HG03280 (cell line): ENCODE measurements around the gene PSMC5.
A peak's percentile ranks its signal among the peaks of the same experiment; 100 is the strongest.
"Not testable (repeated sequence)": the region's sequence is repeated elsewhere in the genome, so short reads cannot be mapped to it uniquely, and the experiment has no call there.

Experiments
- ATAC-seq: cut with Tn5 transposase; IDR thresholded peaks from one replicate; pipeline ENCODE4 v1.9.1; 2021; ENCODE audit warnings: mild to moderate bottlenecking, moderate library complexity; ENCODE audit not compliant: unreplicated experiment

The PSMC5 gene

GRCh38 chr17:63838631-63839171 lies 11.5 kb downstream of the PSMC5 start:
- ATAC-seq = no peak

- ATAC-seq = no peak
Observed at GRCh38 chr17:63840591-63841349, 13.5 kb downstream of the PSMC5 start.

- no peak for ATAC-seq
Observed at GRCh38 chr17:63841350-63842172, 14.3 kb downstream of the PSMC5 start.

DNA sequence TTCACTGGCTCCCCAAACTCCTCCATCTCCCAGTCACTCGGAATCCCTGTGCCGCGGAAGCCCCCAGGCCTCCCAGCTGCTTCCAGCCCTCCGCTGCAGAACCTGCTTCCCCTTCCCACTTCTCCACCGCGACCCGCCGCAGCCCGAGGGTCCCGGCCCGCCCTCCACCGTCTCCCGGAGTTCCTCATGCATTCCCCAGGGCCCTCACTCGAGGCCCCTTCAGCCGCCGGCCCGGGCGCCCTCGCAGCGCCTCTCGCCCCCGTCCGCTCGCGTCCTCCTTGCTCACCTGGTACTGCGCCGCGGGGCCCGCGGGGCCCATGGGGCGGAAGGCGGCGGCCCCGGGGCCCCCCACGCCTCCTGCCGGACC lies 14.9 kb downstream of the PSMC5 start:
- ATAC-seq = peak; percentile 33

DNA sequence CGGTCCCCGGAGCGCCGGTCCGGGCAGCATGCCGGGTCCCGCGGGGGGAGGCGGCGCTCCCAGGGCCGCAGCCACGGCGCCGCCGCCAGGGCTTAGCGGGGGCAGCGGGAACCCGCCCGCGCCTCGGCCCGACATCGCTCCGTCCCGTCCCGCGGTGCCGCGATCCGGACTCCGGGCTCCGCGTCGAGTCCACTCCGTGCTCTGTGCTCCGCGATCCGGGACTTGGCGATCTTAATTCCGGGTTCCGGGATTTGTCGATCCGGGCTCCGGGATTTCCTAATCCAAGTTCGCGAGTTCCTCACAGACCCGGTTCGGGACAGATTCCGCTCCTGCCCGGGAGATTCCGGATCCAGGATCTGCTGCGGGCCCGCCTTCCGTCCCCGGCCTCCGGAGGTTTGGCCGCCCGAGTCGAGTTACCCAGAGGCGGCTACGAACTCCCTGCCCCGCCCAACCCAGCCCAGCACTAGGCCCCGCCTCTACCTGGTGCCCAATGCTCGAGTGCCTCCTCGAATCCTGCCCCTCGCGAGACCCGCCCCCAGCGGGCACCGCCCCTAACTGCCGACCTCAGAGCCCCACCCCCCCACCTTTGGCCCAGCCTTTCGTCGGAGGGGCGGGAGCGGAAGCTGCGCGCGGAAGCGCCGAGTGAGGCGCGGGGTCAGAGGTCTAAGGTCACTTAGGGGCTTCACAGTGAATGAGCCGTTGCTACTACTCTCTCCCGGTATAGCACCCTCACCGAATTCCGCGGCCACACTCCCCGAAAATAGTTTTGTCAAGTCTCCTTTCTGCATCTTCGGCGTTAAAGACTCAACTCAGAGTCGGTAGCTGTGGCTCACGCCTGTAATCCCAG lies 15.5 kb downstream of the PSMC5 start, which contains the start of gene SMARCD2:
Gene SMARCD2 (minus strand): TSS at position 146 of the 847 bp plus-strand sequence. CDS start 11 bp downstream, at position 135.
- peak; percentile 78 for ATAC-seq

GRCh38 chr17:63843387-63843888 lies 16.2 kb downstream of the PSMC5 start:
- not testable (repeated sequence) for ATAC-seq

GRCh38 chr17:63843910-63844677 lies 16.9 kb downstream of the PSMC5 start:
- no peak for ATAC-seq

GRCh38 chr17:63845509-63845908 lies 18.3 kb downstream of the PSMC5 start:
- ATAC-seq = no peak

DNA sequence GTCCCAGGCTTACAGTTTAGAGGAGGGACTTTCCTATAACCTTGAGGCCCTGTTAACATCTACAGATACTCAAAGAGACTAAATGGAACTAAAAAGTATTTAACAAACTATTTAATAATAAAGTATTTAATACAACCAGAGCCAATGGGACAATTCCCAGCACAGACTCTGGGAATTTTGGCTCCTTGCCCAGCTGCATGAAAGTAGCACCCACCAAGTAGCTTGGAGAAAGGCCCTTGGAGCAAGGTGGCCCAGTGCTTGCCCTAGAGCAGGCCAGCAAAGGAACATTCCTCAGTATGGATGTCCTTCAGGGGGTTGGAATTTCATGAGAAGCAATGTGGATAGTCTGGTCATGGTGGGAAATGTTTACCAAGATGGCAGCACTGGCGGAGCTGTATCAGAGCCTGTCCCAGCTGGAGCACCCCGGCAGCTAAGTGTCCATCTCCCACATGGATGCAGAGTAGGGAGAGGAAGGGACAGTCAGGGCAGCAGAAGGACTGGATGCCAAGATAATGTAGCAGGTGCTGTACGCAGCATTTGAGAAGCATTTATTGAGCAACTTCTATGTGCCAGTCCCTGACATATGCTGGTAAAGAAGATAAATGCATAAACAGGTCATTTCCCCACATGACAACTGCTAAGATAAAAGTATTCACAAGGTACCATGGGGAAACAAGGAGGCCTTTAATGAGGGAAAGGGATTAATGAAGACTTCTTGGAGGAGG lies 20.5 kb downstream of the PSMC5 start:
- ATAC-seq = no peak

DNA sequence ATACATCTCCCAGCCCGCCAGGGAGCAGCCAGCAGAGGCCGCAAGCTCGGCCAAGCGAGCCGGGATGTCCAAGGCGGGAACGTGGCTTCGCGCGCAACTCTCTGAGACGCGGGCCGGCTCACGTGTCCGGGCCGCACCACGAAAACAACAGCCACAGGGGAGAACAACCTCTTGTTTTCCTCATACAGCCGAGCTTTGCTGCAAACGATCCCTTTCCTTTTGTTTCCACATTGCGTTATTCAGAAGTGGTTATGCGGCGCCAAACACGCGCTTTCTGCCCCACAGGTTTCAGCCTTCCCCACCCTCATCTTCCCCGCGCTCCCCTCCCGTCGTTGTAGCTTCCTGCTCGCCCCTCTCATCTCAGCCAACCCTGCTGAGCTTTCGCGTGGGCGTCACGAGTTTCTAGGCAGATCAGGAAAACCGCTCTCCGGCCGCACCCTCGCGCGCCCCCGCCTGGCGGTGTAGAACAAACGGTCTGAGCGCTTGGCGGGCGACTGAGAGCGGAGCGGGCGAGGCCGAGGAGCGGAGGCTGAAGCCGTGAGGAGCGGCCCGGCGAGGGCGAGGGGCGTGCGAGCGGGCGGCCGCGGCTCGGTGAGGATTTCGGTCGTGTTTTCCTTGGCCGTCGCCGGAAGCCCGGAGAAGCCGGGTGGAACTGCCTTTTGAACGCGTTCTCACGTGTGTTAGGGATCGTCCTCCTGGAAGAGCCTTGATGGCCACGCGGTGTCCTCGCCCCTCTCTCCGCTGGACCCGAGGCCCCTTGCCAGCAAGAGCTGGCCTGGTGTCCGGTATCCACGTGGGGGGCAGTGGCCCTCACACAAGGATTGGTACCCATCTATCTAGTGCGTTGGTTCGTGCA lies 21.8 kb downstream of the PSMC5 start:
- ATAC-seq = peak; percentile 78

GRCh38 chr17:63850401-63850800 lies 23.2 kb downstream of the PSMC5 start:
- ATAC-seq = no peak

DNA sequence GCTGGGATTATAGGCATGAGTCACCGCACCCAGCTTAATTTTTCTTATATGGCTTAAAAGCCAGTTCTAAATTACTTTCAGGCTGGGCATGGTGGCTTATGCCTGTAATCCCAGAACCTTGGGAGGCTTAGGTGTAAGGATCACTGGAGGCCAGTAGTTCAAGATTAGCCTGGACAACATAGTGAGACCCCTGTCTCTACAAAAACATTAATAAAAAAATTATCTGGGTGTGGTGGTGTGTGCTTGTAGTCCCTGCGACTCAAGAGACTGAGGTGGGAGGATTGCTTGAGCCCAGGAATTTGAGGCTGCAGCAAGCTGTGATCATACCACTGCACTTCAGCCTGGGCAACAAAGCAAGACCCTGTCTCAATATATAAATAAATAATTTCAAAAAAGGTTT lies 26.0 kb downstream of the PSMC5 start:
- ATAC-seq = no peak

- no peak for ATAC-seq
Observed at GRCh38 chr17:63854709-63855108, 27.5 kb downstream of the PSMC5 start.

- ATAC-seq = no peak
Observed at GRCh38 chr17:63855185-63855584, 28.0 kb downstream of the PSMC5 start.

GRCh38 chr17:63856425-63856824 lies 29.2 kb downstream of the PSMC5 start:
- ATAC-seq = not testable (repeated sequence)

- ATAC-seq = no peak
Observed at GRCh38 chr17:63859257-63859656, 32.0 kb downstream of the PSMC5 start.

DNA sequence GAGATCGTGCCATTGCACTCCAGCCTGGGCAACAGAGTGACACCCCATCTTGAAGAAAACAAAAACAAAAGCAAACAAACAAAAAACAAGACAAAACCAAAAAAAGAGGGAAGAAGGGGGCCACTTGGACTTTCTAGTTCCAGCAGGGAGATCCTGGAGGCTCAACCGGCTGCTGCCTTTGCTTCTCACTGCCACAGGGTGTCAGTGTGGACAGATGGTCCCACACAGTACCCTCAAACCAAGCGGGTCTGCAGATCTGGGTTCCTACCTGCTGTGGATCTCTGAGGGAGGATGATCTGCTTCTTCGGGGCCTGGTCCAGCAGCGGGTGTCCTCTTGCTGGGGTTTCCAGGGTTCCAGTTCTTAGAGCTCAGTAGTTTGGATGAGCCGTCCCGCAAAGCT lies 39.4 kb downstream of the PSMC5 start:
- ATAC-seq = not testable (repeated sequence)
